Measurements from ENCODE around the gene GPNMB. TPM values are rescaled to one million over a fixed set of nuclear protein-coding genes. Genes with fewer than 3 reads are reported as not detected.

The GPNMB gene
- total and polyA plus RNA-seq, 2 of the 13 experiments (the other 11 are each of a cell fraction or from before 2014, with no cell fraction given), result 1.1 to 1.6 TPM

DNA sequence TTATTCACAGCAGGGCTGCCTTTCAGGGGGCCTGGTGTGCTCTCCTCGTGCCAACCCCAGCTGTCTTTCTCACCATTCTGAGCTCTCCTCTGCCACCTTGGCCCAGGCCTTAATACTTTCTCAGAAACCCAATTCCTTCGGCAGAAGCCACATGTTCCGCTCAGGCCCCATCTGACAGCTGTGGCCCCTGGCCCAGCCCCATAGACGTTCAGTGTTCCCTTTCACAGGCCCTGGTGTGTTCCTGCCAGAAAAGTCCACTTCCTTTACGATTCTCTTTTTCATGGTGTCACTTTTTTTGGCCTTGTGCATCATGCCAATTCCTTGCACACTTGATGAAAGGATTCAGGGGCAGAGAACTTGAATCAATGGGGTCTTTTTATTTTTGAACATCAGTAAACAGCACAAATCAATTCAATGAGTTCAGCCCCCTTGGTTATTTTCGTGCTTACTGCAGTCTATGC, 15.9 kb upstream of the GPNMB start:
- FAIRE-seq, result no peak
- Histone ChIP-seq H3K9me3 (ENCODE audit: low read length) (no peaks in the 10 kb centered on the region), H3K4me1 (ENCODE audit: insufficient read depth, low read length) (no peaks in the 10 kb centered on the region), H3K4me3 (replicated peaks in 1 of 3; ENCODE audit: insufficient read depth in 1 of 3, low read depth in 2 of 3, low read length in 3 of 3) (no peak overlapping the region), H3K36me3 (replicated peaks in 1 of 2; ENCODE audit: control insufficient read depth in 1 of 2, insufficient read depth in 2 of 2, low read length in 2 of 2) (no peaks in the 10 kb centered on the region), H3K4me2 (ENCODE audit: low read depth, low read length) (no peak overlapping the region), H4K20me1 (ENCODE audit: insufficient read depth, low read length) (no peaks in the 10 kb centered on the region), H3K27me3 (ENCODE audit: control insufficient read depth in 1 of 2, insufficient read depth in 2 of 2, low read length in 2 of 2) (peaks cover 0 to 8% of the 10 kb centered on the region in 2 experiments; a peak in 1 of 5 replicates), H2AFZ (ENCODE audit: low read length) (no peak overlapping the region), H3K9ac (ENCODE audit: insufficient read depth, low read depth, low read length) (no peak overlapping the region), H3K79me2 (ENCODE audit: insufficient read depth, low read length) (no peaks in the 10 kb centered on the region), H3K27ac (ENCODE audit: extremely low read length, insufficient read depth, low read length) (no peak overlapping the region)
- intact Hi-C loops (cut with micrococcal nuclease; ENCODE audit: unreplicated experiment), result no loop called here
- ChIA-PET CTCF (ENCODE audit: low intra/inter-chr PET ratio, low total read pairs) (no interaction called here), POLR2A (no interaction called here)
- WGBS (ENCODE audit: low lambda C conversion rate), result 28% methylated on average over 6 of the region's 6 CpGs
- in situ Hi-C loops (cut with HindIII; ENCODE audit: extremely low pct_ligation_motif_present, low pct_unique_long_range_greater_than_20kb), result no loop called here
- DNase-seq (ENCODE audit: low spot score), result no peak
- no TSS peak for BruUV-seq (replicated peaks)
- ATAC-seq, result peak; percentile 22; the same call in 1 of the 3 replicates
- TF ChIP-seq MTF2 (CRISPR knock-in tag; IDR thresholded peaks at IDR 0.05; ENCODE audit: borderline replicate concordance) (no peak), EEA1 (CRISPR knock-in tag; IDR thresholded peaks at IDR 0.05; ENCODE audit: borderline replicate concordance) (no peak), KLF12 (CRISPR knock-in tag; IDR thresholded peaks at IDR 0.05; ENCODE audit: borderline replicate concordance) (no peak), NCOA5 (CRISPR knock-in tag; IDR thresholded peaks at IDR 0.05) (no peak), TOPORS (CRISPR knock-in tag; IDR thresholded peaks at IDR 0.05) (no peak)
- TF ChIP-seq, protein P1, sequence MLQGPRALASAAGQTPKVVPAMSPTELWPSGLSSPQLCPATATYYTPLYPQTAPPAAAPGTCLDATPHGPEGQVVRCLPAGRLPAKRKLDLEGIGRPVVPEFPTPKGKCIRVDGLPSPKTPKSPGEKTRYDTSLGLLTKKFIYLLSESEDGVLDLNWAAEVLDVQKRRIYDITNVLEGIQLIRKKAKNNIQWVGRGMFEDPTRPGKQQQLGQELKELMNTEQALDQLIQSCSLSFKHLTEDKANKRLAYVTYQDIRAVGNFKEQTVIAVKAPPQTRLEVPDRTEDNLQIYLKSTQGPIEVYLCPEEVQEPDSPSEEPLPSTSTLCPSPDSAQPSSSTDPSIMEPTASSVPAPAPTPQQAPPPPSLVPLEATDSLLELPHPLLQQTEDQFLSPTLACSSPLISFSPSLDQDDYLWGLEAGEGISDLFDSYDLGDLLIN (CRISPR knock-in tag; IDR thresholded peaks at IDR 0.05; ENCODE audit: borderline replicate concordance), result no peak
- TF ChIP-seq, protein P2, sequence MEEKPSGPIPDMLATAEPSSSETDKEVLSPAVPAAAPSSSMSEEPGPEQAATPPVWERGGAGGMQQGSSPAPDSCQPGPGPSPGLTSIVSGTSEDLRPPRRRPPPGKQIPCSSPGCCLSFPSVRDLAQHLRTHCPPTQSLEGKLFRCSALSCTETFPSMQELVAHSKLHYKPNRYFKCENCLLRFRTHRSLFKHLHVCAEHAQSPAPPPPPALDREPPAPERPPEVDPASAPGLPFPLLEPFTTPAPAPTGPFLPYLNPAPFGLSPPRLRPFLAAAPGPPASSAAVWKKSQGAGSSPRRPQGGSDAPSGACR (CRISPR knock-in tag; IDR thresholded peaks at IDR 0.05), result no peak
- TF ChIP-seq, protein P3, sequence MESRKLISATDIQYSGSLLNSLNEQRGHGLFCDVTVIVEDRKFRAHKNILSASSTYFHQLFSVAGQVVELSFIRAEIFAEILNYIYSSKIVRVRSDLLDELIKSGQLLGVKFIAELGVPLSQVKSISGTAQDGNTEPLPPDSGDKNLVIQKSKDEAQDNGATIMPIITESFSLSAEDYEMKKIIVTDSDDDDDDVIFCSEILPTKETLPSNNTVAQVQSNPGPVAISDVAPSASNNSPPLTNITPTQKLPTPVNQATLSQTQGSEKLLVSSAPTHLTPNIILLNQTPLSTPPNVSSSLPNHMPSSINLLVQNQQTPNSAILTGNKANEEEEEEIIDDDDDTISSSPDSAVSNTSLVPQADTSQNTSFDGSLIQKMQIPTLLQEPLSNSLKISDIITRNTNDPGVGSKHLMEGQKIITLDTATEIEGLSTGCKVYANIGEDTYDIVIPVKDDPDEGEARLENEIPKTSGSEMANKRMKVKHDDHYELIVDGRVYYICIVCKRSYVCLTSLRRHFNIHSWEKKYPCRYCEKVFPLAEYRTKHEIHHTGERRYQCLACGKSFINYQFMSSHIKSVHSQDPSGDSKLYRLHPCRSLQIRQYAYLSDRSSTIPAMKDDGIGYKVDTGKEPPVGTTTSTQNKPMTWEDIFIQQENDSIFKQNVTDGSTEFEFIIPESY (CRISPR knock-in tag; IDR thresholded peaks at IDR 0.05), result no peak
- TF ChIP-seq, protein P4, sequence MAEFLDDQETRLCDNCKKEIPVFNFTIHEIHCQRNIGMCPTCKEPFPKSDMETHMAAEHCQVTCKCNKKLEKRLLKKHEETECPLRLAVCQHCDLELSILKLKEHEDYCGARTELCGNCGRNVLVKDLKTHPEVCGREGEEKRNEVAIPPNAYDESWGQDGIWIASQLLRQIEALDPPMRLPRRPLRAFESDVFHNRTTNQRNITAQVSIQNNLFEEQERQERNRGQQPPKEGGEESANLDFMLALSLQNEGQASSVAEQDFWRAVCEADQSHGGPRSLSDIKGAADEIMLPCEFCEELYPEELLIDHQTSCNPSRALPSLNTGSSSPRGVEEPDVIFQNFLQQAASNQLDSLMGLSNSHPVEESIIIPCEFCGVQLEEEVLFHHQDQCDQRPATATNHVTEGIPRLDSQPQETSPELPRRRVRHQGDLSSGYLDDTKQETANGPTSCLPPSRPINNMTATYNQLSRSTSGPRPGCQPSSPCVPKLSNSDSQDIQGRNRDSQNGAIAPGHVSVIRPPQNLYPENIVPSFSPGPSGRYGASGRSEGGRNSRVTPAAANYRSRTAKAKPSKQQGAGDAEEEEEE (CRISPR knock-in tag; IDR thresholded peaks at IDR 0.05; ENCODE audit: borderline replicate concordance), result no peak
- TF ChIP-seq, protein P5, sequence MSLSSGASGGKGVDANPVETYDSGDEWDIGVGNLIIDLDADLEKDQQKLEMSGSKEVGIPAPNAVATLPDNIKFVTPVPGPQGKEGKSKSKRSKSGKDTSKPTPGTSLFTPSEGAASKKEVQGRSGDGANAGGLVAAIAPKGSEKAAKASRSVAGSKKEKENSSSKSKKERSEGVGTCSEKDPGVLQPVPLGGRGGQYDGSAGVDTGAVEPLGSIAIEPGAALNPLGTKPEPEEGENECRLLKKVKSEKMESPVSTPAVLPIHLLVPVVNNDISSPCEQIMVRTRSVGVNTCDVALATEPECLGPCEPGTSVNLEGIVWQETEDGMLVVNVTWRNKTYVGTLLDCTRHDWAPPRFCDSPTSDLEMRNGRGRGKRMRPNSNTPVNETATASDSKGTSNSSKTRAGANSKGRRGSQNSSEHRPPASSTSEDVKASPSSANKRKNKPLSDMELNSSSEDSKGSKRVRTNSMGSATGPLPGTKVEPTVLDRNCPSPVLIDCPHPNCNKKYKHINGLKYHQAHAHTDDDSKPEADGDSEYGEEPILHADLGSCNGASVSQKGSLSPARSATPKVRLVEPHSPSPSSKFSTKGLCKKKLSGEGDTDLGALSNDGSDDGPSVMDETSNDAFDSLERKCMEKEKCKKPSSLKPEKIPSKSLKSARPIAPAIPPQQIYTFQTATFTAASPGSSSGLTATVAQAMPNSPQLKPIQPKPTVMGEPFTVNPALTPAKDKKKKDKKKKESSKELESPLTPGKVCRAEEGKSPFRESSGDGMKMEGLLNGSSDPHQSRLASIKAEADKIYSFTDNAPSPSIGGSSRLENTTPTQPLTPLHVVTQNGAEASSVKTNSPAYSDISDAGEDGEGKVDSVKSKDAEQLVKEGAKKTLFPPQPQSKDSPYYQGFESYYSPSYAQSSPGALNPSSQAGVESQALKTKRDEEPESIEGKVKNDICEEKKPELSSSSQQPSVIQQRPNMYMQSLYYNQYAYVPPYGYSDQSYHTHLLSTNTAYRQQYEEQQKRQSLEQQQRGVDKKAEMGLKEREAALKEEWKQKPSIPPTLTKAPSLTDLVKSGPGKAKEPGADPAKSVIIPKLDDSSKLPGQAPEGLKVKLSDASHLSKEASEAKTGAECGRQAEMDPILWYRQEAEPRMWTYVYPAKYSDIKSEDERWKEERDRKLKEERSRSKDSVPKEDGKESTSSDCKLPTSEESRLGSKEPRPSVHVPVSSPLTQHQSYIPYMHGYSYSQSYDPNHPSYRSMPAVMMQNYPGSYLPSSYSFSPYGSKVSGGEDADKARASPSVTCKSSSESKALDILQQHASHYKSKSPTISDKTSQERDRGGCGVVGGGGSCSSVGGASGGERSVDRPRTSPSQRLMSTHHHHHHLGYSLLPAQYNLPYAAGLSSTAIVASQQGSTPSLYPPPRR (CRISPR knock-in tag; IDR thresholded peaks at IDR 0.05; ENCODE audit: borderline replicate concordance), result no peak
- TF ChIP-seq, protein P6, sequence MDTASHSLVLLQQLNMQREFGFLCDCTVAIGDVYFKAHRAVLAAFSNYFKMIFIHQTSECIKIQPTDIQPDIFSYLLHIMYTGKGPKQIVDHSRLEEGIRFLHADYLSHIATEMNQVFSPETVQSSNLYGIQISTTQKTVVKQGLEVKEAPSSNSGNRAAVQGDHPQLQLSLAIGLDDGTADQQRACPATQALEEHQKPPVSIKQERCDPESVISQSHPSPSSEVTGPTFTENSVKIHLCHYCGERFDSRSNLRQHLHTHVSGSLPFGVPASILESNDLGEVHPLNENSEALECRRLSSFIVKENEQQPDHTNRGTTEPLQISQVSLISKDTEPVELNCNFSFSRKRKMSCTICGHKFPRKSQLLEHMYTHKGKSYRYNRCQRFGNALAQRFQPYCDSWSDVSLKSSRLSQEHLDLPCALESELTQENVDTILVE (CRISPR knock-in tag; IDR thresholded peaks at IDR 0.05), result no peak

Data from HepG2 (cell line).